Progenitor cell of endocrine pancreas (in vitro differentiated cells): ENCODE measurements around the gene EAF2. TPM values are rescaled to one million over a fixed set of nuclear protein-coding genes. Genes with fewer than 3 reads are reported as not detected.
"Not testable (repeated sequence)": the region's sequence is repeated elsewhere in the genome, so short reads cannot be mapped to it uniquely, and the experiment has no call there.

ENCODE experiments used
- DNase-seq: peaks from one replicate; pipeline ENCODE4 v3.0.0; 2021; ENCODE audit warnings: low spot score; ENCODE audit not compliant: unreplicated experiment
- H3K27ac Mint-ChIP-seq: 2 replicates; pipeline ENCODE4 v1.8.0; 2021; ENCODE audit warnings: mild to moderate bottlenecking, moderate library complexity, mixed read lengths
- H3K27me3 Mint-ChIP-seq: 2 replicates; pipeline ENCODE4 v1.8.0; 2021; ENCODE audit warnings: mixed read lengths
- H3K36me3 Mint-ChIP-seq: 2 replicates; pipeline ENCODE4 v1.8.0; 2022; ENCODE audit warnings: mixed read lengths; ENCODE audit not compliant: insufficient read depth
- H3K4me1 Mint-ChIP-seq: 2 replicates; pipeline ENCODE4 v1.8.0; 2021; ENCODE audit warnings: low read depth, mixed read lengths
- H3K4me3 Mint-ChIP-seq: 2 replicates; pipeline ENCODE4 v1.8.0; 2021; ENCODE audit warnings: low read depth, mild to moderate bottlenecking, moderate library complexity, mixed read lengths
- H3K9me3 Mint-ChIP-seq: 2 replicates; pipeline ENCODE4 v1.8.0; 2021; ENCODE audit warnings: low read depth, mixed read lengths
- CTCF ChIP-seq: fragments of 200-600 bp; sonication (generic); IDR thresholded peaks from one replicate; pipeline ENCODE4 v1.5.0; 2021; ENCODE audit warnings: antibody characterized with exemption, mild to moderate bottlenecking; ENCODE audit not compliant: unreplicated experiment
- total RNA-seq: library from RNA; stranded (reverse); gene quantifications from 2 replicates; pipeline ENCODE4 v1.2.1, GENCODE V29; 2021

Gene EAF2
- total RNA-seq, 1 donor from 2014 or later = 7.0 TPM

GRCh38 chr3:121855555-121855954, 20.5 kb downstream of the EAF2 start:
- no peak overlapping the region for H3K27ac Mint-ChIP-seq
- peaks cover 5% of the 10 kb centered on the region for H3K9me3 Mint-ChIP-seq
- H3K4me1 Mint-ChIP-seq = peaks cover 6% of the 10 kb centered on the region
- no peak overlapping the region for H3K4me3 Mint-ChIP-seq
- TF ChIP-seq CTCF = peak; percentile 58
- no peak for DNase-seq
- peaks cover 21% of the 10 kb centered on the region for H3K36me3 Mint-ChIP-seq
- no peaks in the 10 kb centered on the region for H3K27me3 Mint-ChIP-seq

DNA sequence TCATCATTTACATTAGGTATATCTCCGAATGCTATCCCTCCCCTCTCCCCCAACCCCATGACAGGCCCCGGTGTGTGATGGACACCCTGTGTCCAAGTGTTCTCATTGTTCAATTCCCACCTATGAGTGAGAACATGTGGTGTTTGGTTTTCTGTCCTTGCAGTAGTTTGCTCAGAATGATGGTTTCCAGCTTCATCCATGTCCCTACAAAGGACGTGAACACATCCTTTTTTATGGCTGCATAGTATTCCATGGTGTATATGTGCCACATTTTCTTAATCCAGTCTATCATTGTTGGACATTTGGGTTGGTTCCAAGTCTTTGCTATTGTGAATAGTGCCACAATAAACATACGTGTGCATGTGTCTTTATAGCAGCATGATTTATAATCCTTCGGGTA, 22.8 kb downstream of the EAF2 start:
- not testable (repeated sequence) for DNase-seq, H3K4me1 Mint-ChIP-seq, H3K27me3 Mint-ChIP-seq, H3K4me3 Mint-ChIP-seq, H3K27ac Mint-ChIP-seq
- Mint-ChIP-seq H3K9me3 (peaks cover 12% of the 10 kb centered on the region), H3K36me3 (peaks cover 31% of the 10 kb centered on the region)

DNA sequence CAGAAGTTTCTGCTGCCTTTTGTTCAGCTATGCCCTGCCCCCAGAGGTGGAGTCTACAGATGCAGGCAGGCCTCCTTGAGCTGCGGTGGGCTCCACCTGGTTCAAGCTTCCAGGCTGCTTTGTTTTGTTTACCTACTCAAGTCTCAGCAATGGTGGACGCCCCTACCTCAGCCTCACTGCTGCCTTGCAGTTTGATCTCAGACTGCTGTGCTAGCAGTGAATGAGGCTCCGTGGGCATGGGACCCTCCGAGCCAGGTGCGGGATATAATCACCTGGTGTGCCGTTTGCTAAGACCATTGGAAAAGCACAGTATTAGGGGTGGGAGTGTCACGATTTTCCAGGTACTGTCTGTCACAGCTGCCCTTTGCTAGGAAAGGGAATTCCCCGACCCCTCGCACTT, 28.2 kb downstream of the EAF2 start:
- not testable (repeated sequence) for H3K27me3 Mint-ChIP-seq, H3K4me1 Mint-ChIP-seq, H3K4me3 Mint-ChIP-seq, DNase-seq, H3K27ac Mint-ChIP-seq
- Mint-ChIP-seq H3K9me3 (peaks cover 19% of the 10 kb centered on the region), H3K36me3 (peaks cover 35% of the 10 kb centered on the region)

DNA sequence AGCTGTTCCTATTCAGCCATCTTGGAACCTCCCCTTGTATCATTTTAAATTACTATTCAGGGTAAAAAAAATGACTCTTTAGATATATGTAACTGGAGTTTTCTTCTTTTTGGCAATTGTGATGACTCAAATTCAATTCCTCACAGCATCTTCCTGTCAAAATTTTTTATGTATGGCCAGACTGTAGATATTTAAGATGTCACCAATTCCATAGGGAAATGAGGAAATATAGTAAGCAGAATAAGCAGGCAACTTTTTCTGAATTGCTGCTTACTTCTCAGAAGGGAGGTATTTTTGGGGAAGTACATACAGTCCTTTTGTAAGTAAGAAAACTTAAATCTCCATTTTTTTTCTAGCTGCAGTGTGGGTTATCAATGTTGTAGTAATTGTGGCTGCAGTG, 28.8 kb downstream of the EAF2 start:
- DNase-seq = no peak
- no peaks in the 10 kb centered on the region for H3K27me3 Mint-ChIP-seq
- peaks cover 21% of the 10 kb centered on the region for H3K9me3 Mint-ChIP-seq
- TF ChIP-seq CTCF = no peak
- H3K36me3 Mint-ChIP-seq = peaks cover 31% of the 10 kb centered on the region
- peaks cover 6% of the 10 kb centered on the region for H3K4me1 Mint-ChIP-seq
- no peak overlapping the region for H3K27ac Mint-ChIP-seq
- no peak overlapping the region for H3K4me3 Mint-ChIP-seq

DNA sequence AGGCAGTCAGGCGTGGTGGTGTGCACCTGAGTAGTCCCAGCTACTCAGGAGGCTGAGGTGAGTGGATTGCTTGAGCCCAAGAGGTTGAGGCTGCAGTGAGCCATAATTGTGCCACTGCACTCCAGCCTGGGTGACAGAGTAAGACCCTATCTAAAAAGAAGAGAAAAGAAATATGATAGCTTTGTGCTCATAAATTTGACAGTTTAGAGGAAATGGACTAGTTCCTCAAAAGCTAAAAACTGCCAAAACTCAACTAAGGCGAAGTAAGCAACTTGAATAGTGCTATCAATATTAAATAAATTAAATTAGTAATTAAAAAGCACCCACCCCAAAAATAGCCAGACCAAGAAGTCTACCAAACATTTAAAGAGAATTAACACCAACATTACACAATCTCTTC, 34.7 kb downstream of the EAF2 start:
- Mint-ChIP-seq H3K27me3 (no peaks in the 10 kb centered on the region), H3K27ac (no peak overlapping the region), H3K4me1 (no peaks in the 10 kb centered on the region), H3K9me3 (peaks cover 9% of the 10 kb centered on the region), H3K4me3 (no peak overlapping the region), H3K36me3 (peaks cover 12% of the 10 kb centered on the region)
- no peak for TF ChIP-seq CTCF
- no peak for DNase-seq

DNA sequence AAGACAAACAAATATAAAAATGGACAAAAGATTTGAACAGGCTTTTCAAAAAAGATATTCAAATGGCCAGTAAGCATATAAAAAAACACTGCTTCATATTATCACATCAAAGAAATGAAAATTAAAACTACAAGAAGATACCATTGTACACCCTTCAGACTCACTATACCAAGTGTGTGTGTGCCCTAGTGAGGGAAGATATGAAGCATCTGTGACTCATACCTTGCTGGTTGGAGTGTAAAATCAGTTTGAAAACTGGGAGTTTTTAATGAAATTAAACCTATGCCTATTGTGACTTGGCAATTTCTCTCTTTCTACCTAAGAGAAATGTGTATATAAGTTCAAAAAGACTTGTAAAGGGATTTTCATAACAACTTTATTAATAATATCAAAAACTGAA, 35.7 kb downstream of the EAF2 start:
- no peak for TF ChIP-seq CTCF
- Mint-ChIP-seq H3K27me3 (no peaks in the 10 kb centered on the region), H3K9me3 (peaks cover 9% of the 10 kb centered on the region), H3K27ac (no peak overlapping the region), H3K4me3 (no peak overlapping the region), H3K4me1 (no peaks in the 10 kb centered on the region), H3K36me3 (peaks cover 12% of the 10 kb centered on the region)
- no peak for DNase-seq
